Testis (tissue), 3 donors: ENCODE measurements around the gene FAM156A. TPM values are rescaled to one million over a fixed set of nuclear protein-coding genes. Genes with fewer than 3 reads are reported as not detected.
"Not testable (repeated sequence)": the region's sequence is repeated elsewhere in the genome, so short reads cannot be mapped to it uniquely, and the experiment has no call there.

Source experiments
- DNase-seq: peaks from one replicate; pipeline ENCODE4 v3.0.0-alpha.2; 2019
- H3K27ac ChIP-seq, 2 donors: fragments of 200-600 bp; sonication (generic); one replicate each; pipeline ENCODE4 v1.5.1; 2019
- H3K27me3 ChIP-seq: fragments of 200-600 bp; sonication (generic); one replicate; pipeline ENCODE4 v1.5.1; 2019
- H3K36me3 ChIP-seq: fragments of 200-600 bp; sonication (generic); one replicate; pipeline ENCODE4 v1.5.1; 2017; ENCODE audit warnings: low read depth; ENCODE audit errors: missing control alignments
- H3K4me1 ChIP-seq: fragments of 200-600 bp; sonication (generic); one replicate; pipeline ENCODE4 v1.5.1; 2019
- H3K4me3 ChIP-seq, 2 donors: fragments of 200-600 bp; sonication (generic); one replicate each; pipeline ENCODE4 v1.5.1; 2017 to 2019
- H3K9me3 ChIP-seq: fragments of 200-600 bp; sonication (generic); one replicate; pipeline ENCODE4 v1.5.1; 2017
- CTCF ChIP-seq, 3 experiments: fragments of 450-650 bp in 2 of 3; fragments of 200-600 bp in 1 of 3; sonication (generic) in 1 of 3; IDR thresholded peaks; one replicate each; pipeline ENCODE4 v1.5.1; 2016 to 2019; ENCODE audit warnings: antibody characterized with exemption in 3 of 3, mild to moderate bottlenecking in 2 of 3, moderate library complexity in 1 of 3
- POLR2A ChIP-seq: fragments of 450-650 bp; IDR thresholded peaks from one replicate; pipeline ENCODE4 v1.6.1; 2017; ENCODE audit warnings: antibody characterized with exemption, mild to moderate bottlenecking, moderate library complexity
- WGBS, 2 donors: methylation state at CpG; one replicate each; pipeline ENCODE4 v1.1.5; 2018; 5-methylcytosine and 5-hydroxymethylcytosine counted together
- intact Hi-C: fragments of 100-400 bp; cut with DNase I; formaldehyde crosslinking; loops from one replicate; pipeline ENCODE4 v1.15.1; 2023; ENCODE audit warnings: low total_unique reads
- polyA plus RNA-seq: library from polyadenylated mRNA; stranded (reverse); fragments of 350-450 nt; fragmentation: Illumina TruSeq; extraction: RNeasy Lipid Tissue Mini Kit (QIAGEN cat#74804); gene quantifications from one replicate; pipeline ENCODE4 v1.2.3, GENCODE V29; 2014; ENCODE audit warnings: low read depth, low replicate concordance; ENCODE audit not compliant: insufficient read depth
- total RNA-seq, 2 donors: library from RNA; depleted of rRNA; stranded (reverse); fragments of >200 nt; gene quantifications; one replicate each; pipeline ENCODE4 v1.2.3, GENCODE V29; 2016

Gene FAM156A
- total and polyA plus RNA-seq, 3 donors from 2014 or later = 25.6 to 64.5 (median 62.0) TPM

GRCh38 chrX:52979993-52980392 is 21.7 kb upstream of the FAM156A start:
- H3K4me3 ChIP-seq = no peak overlapping the region
- H3K9me3 ChIP-seq = no peaks in the 10 kb centered on the region
- no peak for DNase-seq
- peaks cover 26% of the 10 kb centered on the region for H3K4me1 ChIP-seq
- TF ChIP-seq CTCF (IDR thresholded peaks at IDR 0.05) (no peak), POLR2A (no peak)
- no peaks in the 10 kb centered on the region for H3K36me3 ChIP-seq
- intact Hi-C loops = no loop called here
- H3K27ac ChIP-seq = peak overlapping the region; percentile 55 to 80
- 43 to 66% methylated on average over 3 to 4 of the region's 4 CpGs for WGBS, 2 donors
- H3K27me3 ChIP-seq = no peaks in the 10 kb centered on the region

- Histone ChIP-seq H3K27me3 (no peaks in the 10 kb centered on the region), H3K4me1 (peaks cover 26% of the 10 kb centered on the region), H3K27ac (peak overlapping the region; percentile 55 to 80), H3K36me3 (no peaks in the 10 kb centered on the region), H3K9me3 (no peaks in the 10 kb centered on the region), H3K4me3 (no peak overlapping the region)
- intact Hi-C loops = no loop called here
- no peak for TF ChIP-seq POLR2A
- TF ChIP-seq CTCF (IDR thresholded peaks at IDR 0.05) = no peak
- DNase-seq = peak; percentile 76
- WGBS, 2 donors = 31 to 42% methylated on average over 3 to 4 of the region's 4 CpGs
These were observed 21.2 kb upstream of the FAM156A start for GRCh38 chrX:52979568-52979967.

- peaks cover 20% of the 10 kb centered on the region for H3K4me1 ChIP-seq
- 43 to 72% methylated on average over 2 of the region's 2 CpGs for WGBS, 2 donors
- no peak overlapping the region for H3K27ac ChIP-seq
- no peak for DNase-seq
- H3K27me3 ChIP-seq = no peaks in the 10 kb centered on the region
- no peak for TF ChIP-seq POLR2A
- no peak for TF ChIP-seq CTCF (IDR thresholded peaks at IDR 0.05)
- no peak overlapping the region for H3K4me3 ChIP-seq
- intact Hi-C loops = no loop called here
- no peaks in the 10 kb centered on the region for H3K9me3 ChIP-seq
- no peaks in the 10 kb centered on the region for H3K36me3 ChIP-seq
These were observed 19.6 kb upstream of the FAM156A start for GRCh38 chrX:52977953-52978352.

GRCh38 chrX:52975576-52975975 is 17.3 kb upstream of the FAM156A start:
- H3K27me3 ChIP-seq, H3K27ac ChIP-seq, intact Hi-C loops, H3K4me3 ChIP-seq, H3K9me3 ChIP-seq, H3K36me3 ChIP-seq, DNase-seq: not testable (repeated sequence)
- WGBS, 2 donors = 98% methylated on average over 5 of the region's 11 CpGs; no CpG with 5 or more reads in 1 of the 2 donors
- H3K4me1 ChIP-seq = peaks cover 13% of the 10 kb centered on the region

- H3K9me3 ChIP-seq, H3K27me3 ChIP-seq, DNase-seq, intact Hi-C loops, H3K27ac ChIP-seq, H3K4me3 ChIP-seq, H3K36me3 ChIP-seq, H3K4me1 ChIP-seq: not testable (repeated sequence)
- WGBS, 2 donors = 75 to 77% methylated on average over 7 to 8 of the region's 8 CpGs
These were observed 16.1 kb upstream of the FAM156A start for GRCh38 chrX:52974336-52974992.

- H3K36me3 ChIP-seq, DNase-seq, H3K27ac ChIP-seq, H3K27me3 ChIP-seq, H3K4me1 ChIP-seq, H3K4me3 ChIP-seq, intact Hi-C loops, H3K9me3 ChIP-seq: not testable (repeated sequence)
- WGBS, 2 donors = no CpG with 5 or more reads among the region's 10 CpGs
These were observed 9.6 kb upstream of the FAM156A start for GRCh38 chrX:52967922-52968321.

GRCh38 chrX:52966993-52967738 is 8.8 kb upstream of the FAM156A start:
- H3K27me3 ChIP-seq, H3K36me3 ChIP-seq, H3K4me3 ChIP-seq, DNase-seq, H3K27ac ChIP-seq, intact Hi-C loops, H3K9me3 ChIP-seq, H3K4me1 ChIP-seq: not testable (repeated sequence)
- no CpG with 5 or more reads among the region's 16 CpGs for WGBS, 2 donors

- H3K36me3 ChIP-seq, H3K9me3 ChIP-seq, DNase-seq, H3K4me1 ChIP-seq, H3K4me3 ChIP-seq, intact Hi-C loops, H3K27ac ChIP-seq, H3K27me3 ChIP-seq: not testable (repeated sequence)
- no CpG with 5 or more reads among the region's 7 CpGs for WGBS, 2 donors
These were observed 643 bp upstream of the FAM156A start for GRCh38 chrX:52958961-52959360.

- H3K27me3 ChIP-seq, H3K27ac ChIP-seq, H3K4me1 ChIP-seq, DNase-seq, H3K4me3 ChIP-seq, intact Hi-C loops, H3K9me3 ChIP-seq, H3K36me3 ChIP-seq: not testable (repeated sequence)
- WGBS, 2 donors = no CpG with 5 or more reads among the region's 10 CpGs
These were observed 8.4 kb downstream of the FAM156A start for GRCh38 chrX:52949884-52950283.
